WTC11 (cell line): ENCODE results near the gene CRYZ. TPM values are rescaled to one million over a fixed set of nuclear protein-coding genes. Genes with fewer than 3 reads are reported as not detected.

Experiments used
- ATAC-seq: fragments of 200-7000 bp; cut with Tn5 transposase; 2 replicates; pipeline ENCODE4 v1.10.0; 2021; ENCODE audit warnings: mild to moderate bottlenecking, moderate library complexity
- CTCF ChIA-PET: fragments of 300-600 bp; sonication (Branson Sonifier 250); formaldehyde crosslinking; loops from one replicate; lab custom pipeline; 2021; ENCODE audit warnings: antibody characterized with exemption; lab: Charles Lee
- POLR2A ChIA-PET: fragments of 350-600 bp; sonication (Branson Sonifier 250); formaldehyde crosslinking; loops from one replicate; lab custom pipeline; 2021; ENCODE audit warnings: antibody characterized with exemption; lab: Charles Lee
- DNase-seq: peaks from one replicate; pipeline ENCODE4 v3.0.0; 2021; ENCODE audit warnings: low spot score
- H3K27ac Mint-ChIP-seq: 2 replicates; pipeline ENCODE4 v1.8.0; 2021; ENCODE audit warnings: mixed read lengths
- H3K27me3 Mint-ChIP-seq: 2 replicates; pipeline ENCODE4 v1.8.0; 2021; ENCODE audit warnings: low read depth, mild to moderate bottlenecking, moderate library complexity, mixed read lengths
- H3K36me3 Mint-ChIP-seq: 2 replicates; pipeline ENCODE4 v1.8.0; 2021; ENCODE audit warnings: mixed read lengths
- H3K4me1 Mint-ChIP-seq: 2 replicates; pipeline ENCODE4 v1.8.0; 2022; ENCODE audit warnings: mixed read lengths
- H3K4me3 Mint-ChIP-seq: 2 replicates; pipeline ENCODE4 v1.8.0; 2021; ENCODE audit warnings: mild to moderate bottlenecking, moderate library complexity, mixed read lengths
- H3K9me3 Mint-ChIP-seq: 2 replicates; pipeline ENCODE4 v1.8.0; 2021; ENCODE audit warnings: mixed read lengths
- ATF1 ChIP-seq: sonication (generic); formaldehyde crosslinking; IDR thresholded peaks from 2 replicates; pipeline ENCODE4 v1.8.1; 2023; ENCODE audit warnings: mild to moderate bottlenecking, moderate library complexity, missing genetic modification reagents
- CREB1 ChIP-seq: sonication (generic); formaldehyde crosslinking; IDR thresholded peaks from 2 replicates; pipeline ENCODE4 v1.8.0; 2023; ENCODE audit warnings: mild to moderate bottlenecking, missing genetic modification reagents
- CREM ChIP-seq: sonication (generic); formaldehyde crosslinking; IDR thresholded peaks from 2 replicates; pipeline ENCODE4 v1.8.1; 2022; ENCODE audit warnings: mild to moderate bottlenecking, missing genetic modification reagents, moderate library complexity
- FOXJ3 ChIP-seq: sonication (generic); formaldehyde crosslinking; IDR thresholded peaks from 2 replicates; pipeline ENCODE4 v1.9.0; 2021; ENCODE audit warnings: missing genetic modification reagents, mild to moderate bottlenecking, borderline replicate concordance
- GABPB1 ChIP-seq: sonication (generic); formaldehyde crosslinking; IDR thresholded peaks from 2 replicates; pipeline ENCODE4 v1.8.1; 2023; ENCODE audit warnings: mild to moderate bottlenecking, missing genetic modification reagents
- MXD4 ChIP-seq: fragments of 250-450 bp; sonication (Bioruptor Pico); IDR thresholded peaks from 2 replicates; pipeline ENCODE4 v1.8.0; 2021; ENCODE audit warnings: mild to moderate bottlenecking, moderate library complexity, borderline replicate concordance
- NFATC4 ChIP-seq: fragments of 250-450 bp; sonication (Bioruptor Pico); IDR thresholded peaks from 2 replicates; pipeline ENCODE4 v1.9.0; 2021; ENCODE audit warnings: mild to moderate bottlenecking
- NFE2L1 ChIP-seq: sonication (generic); formaldehyde crosslinking; IDR thresholded peaks from 2 replicates; pipeline ENCODE4 v1.8.1; 2023; ENCODE audit warnings: missing genetic modification reagents
- NR2C2 ChIP-seq: sonication (generic); formaldehyde crosslinking; IDR thresholded peaks from 2 replicates; pipeline ENCODE4 v1.8.0; 2022; ENCODE audit warnings: mild to moderate bottlenecking, missing genetic modification reagents
- SMAD3 ChIP-seq: sonication (generic); formaldehyde crosslinking; IDR thresholded peaks from 2 replicates; pipeline ENCODE4 v1.8.0; 2022; ENCODE audit warnings: missing genetic modification reagents, mild to moderate bottlenecking, borderline replicate concordance
- TP53 ChIP-seq: sonication (generic); formaldehyde crosslinking; IDR thresholded peaks from 2 replicates; pipeline ENCODE4 v1.8.1; 2023; ENCODE audit warnings: mild to moderate bottlenecking, missing genetic modification reagents
- total RNA-seq: library from RNA; stranded (reverse); gene quantifications from 3 replicates; pipeline ENCODE4 v1.2.3, GENCODE V29; 2021
- TF ChIP-seq, protein P1 (sequence below): sonication (generic); formaldehyde crosslinking; IDR thresholded peaks from 2 replicates; pipeline ENCODE4 v1.8.1; 2022; ENCODE audit warnings: low read depth, missing genetic modification reagents, borderline replicate concordance
- TF ChIP-seq, protein P2 (sequence below): sonication (generic); formaldehyde crosslinking; IDR thresholded peaks from 2 replicates; pipeline ENCODE4 v1.8.0; 2023; ENCODE audit warnings: missing genetic modification reagents
- TF ChIP-seq, protein P3 (sequence below): fragments of 250-450 bp; sonication (Bioruptor Pico); IDR thresholded peaks from 2 replicates; pipeline ENCODE4 v1.8.0; 2021; ENCODE audit warnings: mild to moderate bottlenecking
- TF ChIP-seq, protein P4 (sequence below): fragments of 250-450 bp; sonication (Bioruptor Pico); IDR thresholded peaks from 2 replicates; pipeline ENCODE4 v1.9.0; 2021; ENCODE audit warnings: mild to moderate bottlenecking, borderline replicate concordance

Gene CRYZ
- total RNA-seq, 1 experiment from 2014 or later = 42.2 TPM

DNA sequence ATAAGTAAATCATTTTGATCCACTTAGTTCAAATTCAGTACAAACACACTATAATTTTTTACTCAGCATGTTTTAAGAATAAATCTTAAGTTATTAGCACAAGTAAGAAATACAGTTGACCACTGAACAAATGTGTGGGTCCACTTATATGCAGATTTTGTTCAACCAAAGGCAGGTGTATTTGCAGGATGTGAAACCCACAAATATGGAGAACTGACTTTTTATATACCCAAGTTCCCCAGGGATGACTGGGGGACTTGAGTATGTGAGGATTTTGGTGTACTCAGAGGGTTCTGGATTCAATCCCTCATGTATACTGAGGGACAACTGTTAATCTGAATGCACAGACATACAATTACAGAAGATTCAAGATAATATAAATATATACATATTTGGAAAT lies 33.5 kb downstream of the CRYZ start:
- CTCF ChIA-PET = no interaction called here

DNA sequence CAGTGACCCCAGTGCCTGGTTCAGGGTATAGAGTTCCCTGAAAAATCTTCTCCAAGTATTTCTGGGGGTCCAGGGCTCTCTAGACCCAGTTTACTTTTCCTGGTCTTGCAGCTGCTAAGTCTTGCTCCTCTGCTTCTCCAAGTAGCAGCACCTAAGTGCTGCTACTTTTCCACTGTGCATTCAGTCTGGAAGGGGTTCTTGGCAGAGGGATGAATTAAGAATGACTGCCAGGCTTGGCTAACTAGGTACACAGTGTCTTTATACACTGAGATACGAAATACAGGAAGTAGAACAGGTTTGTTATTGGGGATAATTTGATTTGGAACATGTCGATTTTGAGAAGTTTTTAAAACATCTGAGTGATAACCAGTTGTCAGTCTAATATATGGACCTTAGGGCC lies 35.0 kb downstream of the CRYZ start:
- ATAC-seq (no peak), DNase-seq (no peak)
- Mint-ChIP-seq H3K36me3 (no peaks in the 10 kb centered on the region), H3K27ac (no peak overlapping the region), H3K9me3 (peaks cover 4% of the 10 kb centered on the region), H3K27me3 (no peaks in the 10 kb centered on the region), H3K4me3 (no peak overlapping the region), H3K4me1 (0 out of 2 replicates have a peak, but pooled peaks cover 3% of the 10 kb centered on the region)
- TF ChIP-seq FOXJ3 = no peak
- TF ChIP-seq NR2C2 (CRISPR knock-in tag) = no peak
- no peak for TF ChIP-seq SMAD3 (CRISPR knock-in tag)
- TF ChIP-seq NFE2L1 (CRISPR knock-in tag) = no peak
- no peak for TF ChIP-seq CREB1 (CRISPR knock-in tag)
- TF ChIP-seq, protein P1, sequence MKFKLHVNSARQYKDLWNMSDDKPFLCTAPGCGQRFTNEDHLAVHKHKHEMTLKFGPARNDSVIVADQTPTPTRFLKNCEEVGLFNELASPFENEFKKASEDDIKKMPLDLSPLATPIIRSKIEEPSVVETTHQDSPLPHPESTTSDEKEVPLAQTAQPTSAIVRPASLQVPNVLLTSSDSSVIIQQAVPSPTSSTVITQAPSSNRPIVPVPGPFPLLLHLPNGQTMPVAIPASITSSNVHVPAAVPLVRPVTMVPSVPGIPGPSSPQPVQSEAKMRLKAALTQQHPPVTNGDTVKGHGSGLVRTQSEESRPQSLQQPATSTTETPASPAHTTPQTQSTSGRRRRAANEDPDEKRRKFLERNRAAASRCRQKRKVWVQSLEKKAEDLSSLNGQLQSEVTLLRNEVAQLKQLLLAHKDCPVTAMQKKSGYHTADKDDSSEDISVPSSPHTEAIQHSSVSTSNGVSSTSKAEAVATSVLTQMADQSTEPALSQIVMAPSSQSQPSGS = no peak
- POLR2A ChIA-PET = no interaction called here
- CTCF ChIA-PET = interaction anchor here (1.3 kb wide), 1 partner anchor 36 kb away, joined by 5 read pairs; no protein-coding TSS in a partner anchor

More for the DNA sequence above, 33.5 kb downstream of the CRYZ start:
- H3K9me3 Mint-ChIP-seq = no peaks in the 10 kb centered on the region
- ATAC-seq = no peak
- no peak overlapping the region for H3K4me3 Mint-ChIP-seq
- H3K4me1 Mint-ChIP-seq = no peaks in the 10 kb centered on the region
- peaks cover 7% of the 10 kb centered on the region for H3K36me3 Mint-ChIP-seq
- POLR2A ChIA-PET = no interaction called here
- no peaks in the 10 kb centered on the region for H3K27me3 Mint-ChIP-seq
- TF ChIP-seq MXD4 (no peak), TP53 (CRISPR knock-in tag) (no peak), CREM (CRISPR knock-in tag) (no peak)
- TF ChIP-seq, protein P2, sequence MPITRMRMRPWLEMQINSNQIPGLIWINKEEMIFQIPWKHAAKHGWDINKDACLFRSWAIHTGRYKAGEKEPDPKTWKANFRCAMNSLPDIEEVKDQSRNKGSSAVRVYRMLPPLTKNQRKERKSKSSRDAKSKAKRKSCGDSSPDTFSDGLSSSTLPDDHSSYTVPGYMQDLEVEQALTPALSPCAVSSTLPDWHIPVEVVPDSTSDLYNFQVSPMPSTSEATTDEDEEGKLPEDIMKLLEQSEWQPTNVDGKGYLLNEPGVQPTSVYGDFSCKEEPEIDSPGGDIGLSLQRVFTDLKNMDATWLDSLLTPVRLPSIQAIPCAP (CRISPR knock-in tag) = no peak
- TF ChIP-seq, all 79 proteins: peak for 0
- DNase-seq = no peak
- H3K27ac Mint-ChIP-seq = no peak overlapping the region

DNA sequence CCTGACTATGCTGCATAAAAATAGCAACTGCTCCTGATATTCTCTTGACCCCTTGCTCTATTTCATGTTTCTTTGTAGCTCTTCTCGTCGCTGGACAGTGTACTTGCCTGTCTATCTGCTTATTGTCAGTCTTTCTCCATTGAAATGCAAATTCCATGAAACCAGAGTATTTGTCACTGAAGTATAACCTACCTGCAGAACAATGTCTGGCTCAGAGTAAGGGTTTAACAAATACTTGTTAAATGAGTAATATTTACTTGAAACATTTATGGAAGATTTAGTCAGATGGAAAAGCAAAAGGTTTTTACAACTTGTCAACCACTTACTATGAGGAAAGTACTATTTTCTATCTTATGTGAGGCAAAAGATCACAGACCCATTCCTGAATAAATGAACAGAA lies 39.4 kb downstream of the CRYZ start:
- no peak overlapping the region for H3K4me3 Mint-ChIP-seq
- DNase-seq (no peak), ATAC-seq (no peak)
- H3K9me3 Mint-ChIP-seq = peaks cover 4% of the 10 kb centered on the region
- ChIA-PET POLR2A (no interaction called here), CTCF (no interaction called here)
- no peak overlapping the region for H3K27ac Mint-ChIP-seq
- H3K36me3 Mint-ChIP-seq = no peaks in the 10 kb centered on the region
- peaks cover 12% of the 10 kb centered on the region for H3K4me1 Mint-ChIP-seq
- H3K27me3 Mint-ChIP-seq = no peaks in the 10 kb centered on the region
- TF ChIP-seq, protein P3, sequence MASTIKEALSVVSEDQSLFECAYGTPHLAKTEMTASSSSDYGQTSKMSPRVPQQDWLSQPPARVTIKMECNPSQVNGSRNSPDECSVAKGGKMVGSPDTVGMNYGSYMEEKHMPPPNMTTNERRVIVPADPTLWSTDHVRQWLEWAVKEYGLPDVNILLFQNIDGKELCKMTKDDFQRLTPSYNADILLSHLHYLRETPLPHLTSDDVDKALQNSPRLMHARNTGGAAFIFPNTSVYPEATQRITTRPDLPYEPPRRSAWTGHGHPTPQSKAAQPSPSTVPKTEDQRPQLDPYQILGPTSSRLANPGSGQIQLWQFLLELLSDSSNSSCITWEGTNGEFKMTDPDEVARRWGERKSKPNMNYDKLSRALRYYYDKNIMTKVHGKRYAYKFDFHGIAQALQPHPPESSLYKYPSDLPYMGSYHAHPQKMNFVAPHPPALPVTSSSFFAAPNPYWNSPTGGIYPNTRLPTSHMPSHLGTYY (CRISPR knock-in tag) = no peak
- TF ChIP-seq NFATC4 (CRISPR knock-in tag) (no peak), ATF1 (CRISPR knock-in tag) (no peak), GABPB1 (CRISPR knock-in tag) (no peak)
- TF ChIP-seq, protein P1 = no peak
- TF ChIP-seq, protein P4, sequence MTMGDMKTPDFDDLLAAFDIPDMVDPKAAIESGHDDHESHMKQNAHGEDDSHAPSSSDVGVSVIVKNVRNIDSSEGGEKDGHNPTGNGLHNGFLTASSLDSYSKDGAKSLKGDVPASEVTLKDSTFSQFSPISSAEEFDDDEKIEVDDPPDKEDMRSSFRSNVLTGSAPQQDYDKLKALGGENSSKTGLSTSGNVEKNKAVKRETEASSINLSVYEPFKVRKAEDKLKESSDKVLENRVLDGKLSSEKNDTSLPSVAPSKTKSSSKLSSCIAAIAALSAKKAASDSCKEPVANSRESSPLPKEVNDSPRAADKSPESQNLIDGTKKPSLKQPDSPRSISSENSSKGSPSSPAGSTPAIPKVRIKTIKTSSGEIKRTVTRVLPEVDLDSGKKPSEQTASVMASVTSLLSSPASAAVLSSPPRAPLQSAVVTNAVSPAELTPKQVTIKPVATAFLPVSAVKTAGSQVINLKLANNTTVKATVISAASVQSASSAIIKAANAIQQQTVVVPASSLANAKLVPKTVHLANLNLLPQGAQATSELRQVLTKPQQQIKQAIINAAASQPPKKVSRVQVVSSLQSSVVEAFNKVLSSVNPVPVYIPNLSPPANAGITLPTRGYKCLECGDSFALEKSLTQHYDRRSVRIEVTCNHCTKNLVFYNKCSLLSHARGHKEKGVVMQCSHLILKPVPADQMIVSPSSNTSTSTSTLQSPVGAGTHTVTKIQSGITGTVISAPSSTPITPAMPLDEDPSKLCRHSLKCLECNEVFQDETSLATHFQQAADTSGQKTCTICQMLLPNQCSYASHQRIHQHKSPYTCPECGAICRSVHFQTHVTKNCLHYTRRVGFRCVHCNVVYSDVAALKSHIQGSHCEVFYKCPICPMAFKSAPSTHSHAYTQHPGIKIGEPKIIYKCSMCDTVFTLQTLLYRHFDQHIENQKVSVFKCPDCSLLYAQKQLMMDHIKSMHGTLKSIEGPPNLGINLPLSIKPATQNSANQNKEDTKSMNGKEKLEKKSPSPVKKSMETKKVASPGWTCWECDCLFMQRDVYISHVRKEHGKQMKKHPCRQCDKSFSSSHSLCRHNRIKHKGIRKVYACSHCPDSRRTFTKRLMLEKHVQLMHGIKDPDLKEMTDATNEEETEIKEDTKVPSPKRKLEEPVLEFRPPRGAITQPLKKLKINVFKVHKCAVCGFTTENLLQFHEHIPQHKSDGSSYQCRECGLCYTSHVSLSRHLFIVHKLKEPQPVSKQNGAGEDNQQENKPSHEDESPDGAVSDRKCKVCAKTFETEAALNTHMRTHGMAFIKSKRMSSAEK (CRISPR knock-in tag) = no peak
- TF ChIP-seq, all 79 proteins: peak for 0
